SK-N-DZ (cell line): ENCODE data around the gene ABLIM3.

Experiments used
- DNase-seq: peaks from one replicate; pipeline ENCODE4 v3.0.0-alpha.2; 2015; ENCODE audit warnings: low spot score

The ABLIM3 gene

DNA sequence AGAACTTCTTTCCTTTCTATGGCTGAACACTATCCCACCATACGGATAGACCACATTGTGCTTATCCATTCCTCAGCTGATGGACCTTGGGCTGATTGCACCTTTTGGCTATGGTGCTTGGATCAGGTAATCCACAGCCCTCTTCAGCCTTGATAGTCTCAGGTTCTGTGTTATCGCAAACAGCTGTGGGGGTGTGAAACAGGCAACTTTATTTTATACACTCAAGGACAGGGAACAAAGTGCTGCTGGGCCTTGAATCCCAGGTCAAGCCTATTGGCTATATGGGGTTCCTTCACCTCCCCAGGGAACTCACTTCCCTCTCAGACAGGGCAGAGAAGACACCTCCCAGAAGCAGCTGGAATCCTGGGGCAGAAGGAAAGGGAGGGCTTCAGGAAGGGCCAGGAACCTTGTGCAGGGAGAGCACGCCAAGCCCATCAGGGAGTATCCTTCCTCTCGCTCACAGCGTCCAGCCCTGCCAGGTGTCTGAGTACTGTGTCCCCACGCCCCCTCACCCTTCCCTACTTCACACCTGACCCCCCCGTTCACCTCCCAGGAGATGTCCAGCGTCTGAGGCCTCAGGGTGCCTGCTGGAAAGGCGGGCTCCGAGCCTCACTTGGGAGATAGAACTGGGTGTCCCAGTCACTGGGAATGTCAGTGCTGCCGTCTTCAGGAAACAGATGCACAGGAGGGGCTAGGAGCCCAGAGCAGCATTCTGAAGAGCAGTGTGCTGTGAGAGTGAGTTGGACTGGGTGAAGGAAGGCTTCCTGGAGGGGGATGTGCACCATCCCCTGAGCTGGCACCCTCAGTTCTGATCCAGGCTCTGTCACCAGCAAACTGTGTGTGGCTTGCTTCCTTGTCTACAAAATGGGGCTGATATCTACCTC lies 163.1 kb downstream of the ABLIM3 start:
- no peak for DNase-seq

DNA sequence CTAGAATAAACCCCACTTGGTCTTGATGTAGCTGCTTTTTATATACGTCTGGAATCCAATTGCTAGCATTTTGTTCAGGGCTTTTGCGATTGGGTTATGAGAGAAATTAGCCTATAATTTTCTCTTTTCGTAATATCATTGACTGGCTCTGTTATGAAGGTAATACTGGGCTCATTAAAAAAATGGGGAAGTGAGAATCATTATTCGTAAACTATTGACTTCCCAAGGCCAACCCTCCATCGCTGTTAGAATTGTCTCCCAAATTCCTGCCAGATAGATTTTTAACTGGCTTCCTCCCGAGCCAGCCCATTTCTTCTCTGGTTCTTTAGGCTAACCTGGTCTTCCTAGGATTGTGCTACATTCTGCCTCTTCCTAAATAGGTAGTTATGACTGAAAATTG lies 168.1 kb downstream of the ABLIM3 start:
- no peak for DNase-seq
